ENCODE measurements around the gene ZNF267. TPM values are rescaled to one million over a fixed set of nuclear protein-coding genes. Genes with fewer than 3 reads are reported as not detected.

ZNF267 gene
- total and polyA plus RNA-seq, 2 of the 13 experiments (the other 11 are each of a cell fraction or from before 2014, with no cell fraction given), result 3.0 to 30.0 TPM

DNA sequence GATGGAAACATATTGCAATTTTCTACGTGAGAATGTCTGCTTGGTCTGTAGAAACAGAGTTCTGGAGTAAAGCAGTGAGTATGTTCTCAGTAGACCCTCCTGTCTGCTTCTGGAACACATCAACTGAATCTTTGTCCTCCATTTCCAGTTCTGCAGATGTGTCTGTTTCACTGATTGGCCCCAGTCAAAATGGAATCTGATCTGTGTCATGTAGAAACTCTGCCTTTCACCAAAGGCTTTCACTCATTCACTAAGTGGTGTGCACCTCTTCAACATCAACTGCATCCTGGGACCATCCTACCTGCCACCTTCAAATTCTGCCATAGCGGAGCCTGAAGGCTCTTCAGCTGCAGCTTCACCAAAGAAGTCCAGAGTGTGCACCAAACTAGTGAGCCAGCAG lies 2.8 kb upstream of the ZNF267 start:
- H4K20me1 ChIP-seq (ENCODE audit: insufficient read depth, low read length), result 0 out of 2 replicates have a peak, but pooled peaks cover 4% of the 10 kb centered on the region
- CTCF ChIA-PET (ENCODE audit: low intra/inter-chr PET ratio, low total read pairs), result no interaction called here
- H2AFZ ChIP-seq (ENCODE audit: low read length), result no peak overlapping the region
- H3K79me2 ChIP-seq (ENCODE audit: insufficient read depth, low read length), result peaks cover 22% of the 10 kb centered on the region
- no peak overlapping the region for H3K27ac ChIP-seq (ENCODE audit: extremely low read length, insufficient read depth, low read length)
- POLR2A ChIA-PET, result interaction anchor here (0.7 kb wide), 1 partner anchor 415 kb away, joined by 3 read pairs; no protein-coding TSS in a partner anchor
- no peak for FAIRE-seq
- peaks cover 0 to 19% of the 10 kb centered on the region in 2 experiments; a peak in 2 of 5 replicates for H3K27me3 ChIP-seq (ENCODE audit: control insufficient read depth in 1 of 2, insufficient read depth in 2 of 2, low read length in 2 of 2)
- WGBS (ENCODE audit: low lambda C conversion rate), result 20% methylated on average over 2 of the region's 2 CpGs
- no peak for DNase-seq (ENCODE audit: low spot score)
- in situ Hi-C loops (cut with HindIII; ENCODE audit: extremely low pct_ligation_motif_present, low pct_unique_long_range_greater_than_20kb), result loop anchor here (10.0 to 25.0 kb wide), 3 partner anchors 416 to 876 kb away; partner anchors contain the start of genes ARMC5, PYCARD, PYDC1 and TRIM72
- H3K9me3 ChIP-seq (ENCODE audit: low read length), result no peaks in the 10 kb centered on the region
- no peaks in the 10 kb centered on the region for H3K36me3 ChIP-seq (replicated peaks in 1 of 2; ENCODE audit: control insufficient read depth in 1 of 2, insufficient read depth in 2 of 2, low read length in 2 of 2)
- ATAC-seq, result no peak
- no TSS peak for BruUV-seq (replicated peaks)
- intact Hi-C loops (cut with micrococcal nuclease; ENCODE audit: unreplicated experiment), result loop anchor here (5.0 kb wide), 3 partner anchors 159 to 414 kb away; partner anchors contain the start of genes ARMC5 and RUSF1
- peak overlapping the region; percentile 29; the same call in 1 of the 2 replicates for H3K4me2 ChIP-seq (ENCODE audit: low read depth, low read length)
- TF ChIP-seq HMGA1 (CRISPR knock-in tag; conservative IDR thresholded peaks at IDR 0.05), result no peak
- no peak for TF ChIP-seq MXI1 (IDR thresholded peaks at IDR 0.05; ENCODE audit: borderline replicate concordance, low read depth, low read length)
- no peak for TF ChIP-seq DR1 (CRISPR knock-in tag; IDR thresholded peaks at IDR 0.05)
- TF ChIP-seq ZNF383 (CRISPR knock-in tag; IDR thresholded peaks at IDR 0.05; ENCODE audit: borderline replicate concordance), result no peak
- TF ChIP-seq SNAI1 (CRISPR knock-in tag; IDR thresholded peaks at IDR 0.05; ENCODE audit: borderline replicate concordance), result no peak
- no peak for TF ChIP-seq ZNF138 (CRISPR knock-in tag; IDR thresholded peaks at IDR 0.05; ENCODE audit: low read depth)
- no peak for TF ChIP-seq ZGPAT (CRISPR knock-in tag; IDR thresholded peaks at IDR 0.05)
- TF ChIP-seq MBNL3 (CRISPR knock-in tag; conservative IDR thresholded peaks at IDR 0.05), result no peak
- TF ChIP-seq ERF (CRISPR knock-in tag; IDR thresholded peaks at IDR 0.05), result no peak
- H3K4me1 ChIP-seq (ENCODE audit: insufficient read depth, low read length), result peaks cover 36% of the 10 kb centered on the region
- no peak overlapping the region; a peak in 1 of 6 replicates for H3K4me3 ChIP-seq (replicated peaks in 1 of 3; ENCODE audit: insufficient read depth in 1 of 3, low read depth in 2 of 3, low read length in 3 of 3)
- no peak overlapping the region for H3K9ac ChIP-seq (ENCODE audit: insufficient read depth, low read depth, low read length)
